Sigmoid colon (tissue), 7 donors: ENCODE data around the gene CARMIL1. TPM values are rescaled to one million over a fixed set of nuclear protein-coding genes. Genes with fewer than 3 reads are reported as not detected.
"Not testable (repeated sequence)": the region's sequence is repeated elsewhere in the genome, so short reads cannot be mapped to it uniquely, and the experiment has no call there.

Source experiments
- DNase-seq: peaks from one replicate; pipeline ENCODE4 v3.0.0-alpha.2; 2019
- H3K27ac ChIP-seq, 4 donors: fragments of 200-600 bp; sonication (generic); one replicate each; pipeline ENCODE4 v1.5.1; 2016 to 2019; ENCODE audit warnings: mild to moderate bottlenecking in 1 of 4
- H3K27me3 ChIP-seq, 3 donors: fragments of 200-600 bp; sonication (generic); one replicate each; pipeline ENCODE4 v1.5.1; 2019; ENCODE audit warnings: mild to moderate bottlenecking in 1 of 3
- H3K36me3 ChIP-seq, 4 donors: fragments of 200-600 bp; sonication (generic); one replicate each; pipeline ENCODE4 v1.5.1; 2016 to 2019
- H3K4me1 ChIP-seq, 4 donors: fragments of 200-600 bp; sonication (generic); one replicate each; pipeline ENCODE4 v1.5.1; 2017 to 2019
- H3K4me3 ChIP-seq, 4 donors: fragments of 200-600 bp; sonication (generic); one replicate each; pipeline ENCODE4 v1.5.1; 2017 to 2019; ENCODE audit warnings: mild to moderate bottlenecking in 2 of 4, moderate library complexity in 1 of 4
- H3K9me3 ChIP-seq, 4 donors: fragments of 200-600 bp in 3 of 4; sonication (generic) in 3 of 4; one replicate each; pipeline versions ENCODE4 v1.5.1 to v1.6.1; 2013 to 2019
- CTCF ChIP-seq, 4 experiments: fragments of 450-650 bp in 3 of 4; fragments of 200-600 bp in 1 of 4; IDR thresholded peaks; one replicate each; pipeline ENCODE4 v1.5.1; 2016 to 2019; ENCODE audit warnings: antibody characterized with exemption in 4 of 4, mild to moderate bottlenecking in 3 of 4, moderate library complexity in 2 of 4
- EP300 ChIP-seq, 4 donors: sonication (generic); formaldehyde crosslinking; IDR thresholded peaks; one replicate each; pipeline ENCODE4 v1.6.1; 2017; ENCODE audit warnings: antibody characterized with exemption in 4 of 4
- POLR2A ChIP-seq, 2 donors: fragments of 450-650 bp; IDR thresholded peaks; one replicate each; pipeline ENCODE4 v1.6.1; 2016; ENCODE audit warnings: antibody characterized with exemption in 2 of 2, mild to moderate bottlenecking in 2 of 2, moderate library complexity in 2 of 2
- POLR2AphosphoS5 ChIP-seq, 4 donors: sonication (generic); formaldehyde crosslinking; IDR thresholded peaks; one replicate each; pipeline ENCODE4 v1.6.1; 2017; ENCODE audit warnings: antibody characterized with exemption in 4 of 4
- WGBS, 2 donors: extraction: QIAGEN DNeasy Blood & Tissue Kit; methylation state at CpG; one replicate each; pipeline ENCODE4 v1.1.7; 2013; 5-methylcytosine and 5-hydroxymethylcytosine counted together
- intact Hi-C: fragments of 100-400 bp; cut with DNase I; formaldehyde crosslinking; loops from one replicate; pipeline ENCODE4 v1.15.1; 2023
- polyA plus RNA-seq, 3 donors: library from polyadenylated mRNA; stranded (reverse); fragments of 200-250 nt; gene quantifications; one replicate each; pipeline ENCODE4 v1.2.3, GENCODE V29; 2013
- total RNA-seq, 4 donors: library from RNA; depleted of rRNA; stranded (reverse); fragments of >200 nt; gene quantifications; one replicate each; pipeline ENCODE4 v1.1.0, GENCODE V29; 2016
- donor health status: healthy with polysubstance abuse.
- donor health status: Bipolar disorder and iron deficiency.
- donor health status: healthy.

CARMIL1 gene
- total and polyA plus RNA-seq, 7 donors: 3.4 to 24.0 (median 8.2) TPM

DNA sequence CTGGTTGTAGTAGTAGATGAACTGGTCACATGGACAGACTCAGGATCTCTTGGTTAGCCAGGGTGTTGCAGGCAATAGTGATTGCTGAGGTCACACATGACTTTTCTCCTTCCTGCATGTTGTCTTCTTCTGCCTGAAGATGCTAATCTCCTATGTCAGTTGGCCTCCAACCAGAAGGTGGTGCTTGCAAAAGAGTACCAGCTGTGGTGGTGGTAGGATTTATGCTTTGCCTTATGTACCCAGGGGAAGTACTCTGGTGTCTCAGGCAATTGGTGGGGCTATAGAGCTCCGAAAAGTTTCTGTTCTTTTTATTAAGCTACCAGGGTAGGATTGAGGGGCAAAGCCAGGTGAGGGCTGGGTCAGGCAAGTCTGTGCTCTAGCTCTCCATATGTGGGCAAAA, 98.5 kb downstream of the CARMIL1 start:
- TF ChIP-seq POLR2A (IDR thresholded peaks at IDR 0.05): no peak
- no peak for TF ChIP-seq CTCF (IDR thresholded peaks at IDR 0.05)
- no peak for TF ChIP-seq POLR2AphosphoS5 (IDR thresholded peaks at IDR 0.05)
- TF ChIP-seq EP300 (IDR thresholded peaks at IDR 0.05): no peak
- peaks cover 0 to 6% (median 0%) of the 10 kb centered on the region in 4 donors for H3K9me3 ChIP-seq
- H3K27ac ChIP-seq: no peak overlapping the region
- DNase-seq: no peak
- no peak overlapping the region for H3K4me3 ChIP-seq
- intact Hi-C loops: no loop called here
- no peaks in the 10 kb centered on the region for H3K27me3 ChIP-seq
- H3K36me3 ChIP-seq: no peaks in the 10 kb centered on the region
- WGBS, 2 donors: 87 to 96% methylated on average over 1 of the region's 1 CpG
- H3K4me1 ChIP-seq: no peaks in the 10 kb centered on the region

DNA sequence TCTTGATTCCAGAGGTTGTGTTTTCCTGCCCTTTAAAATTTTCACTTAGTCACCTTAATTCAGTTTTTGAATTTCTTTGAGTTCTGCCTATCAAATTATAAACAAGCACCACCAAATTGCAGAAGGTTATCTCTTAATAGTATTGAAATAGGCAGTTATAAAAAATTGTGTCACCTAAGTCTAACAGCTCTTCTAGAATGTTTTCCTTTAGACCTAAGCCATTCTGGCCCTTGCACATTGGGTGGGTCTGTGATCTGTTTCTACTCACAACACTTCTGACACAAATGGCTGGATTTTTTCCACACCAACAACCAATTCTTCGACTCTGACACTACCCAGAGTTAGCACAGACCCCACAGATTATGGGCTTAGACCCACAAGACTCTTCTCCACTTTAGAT, 101.9 kb downstream of the CARMIL1 start:
- Histone ChIP-seq H3K9me3 (peaks cover 0 to 3% (median 0%) of the 10 kb centered on the region in 4 donors), H3K27me3 (no peaks in the 10 kb centered on the region), H3K27ac (no peak overlapping the region), H3K36me3 (no peaks in the 10 kb centered on the region), H3K4me3 (no peak overlapping the region), H3K4me1 (no peaks in the 10 kb centered on the region)
- intact Hi-C loops: no loop called here
- no peak for DNase-seq
- TF ChIP-seq POLR2A (IDR thresholded peaks at IDR 0.05): no peak
- no peak for TF ChIP-seq POLR2AphosphoS5 (IDR thresholded peaks at IDR 0.05)
- no peak for TF ChIP-seq CTCF (IDR thresholded peaks at IDR 0.05)
- no peak for TF ChIP-seq EP300 (IDR thresholded peaks at IDR 0.05)
- WGBS, 2 donors: 69 to 77% methylated on average over 1 of the region's 1 CpG

GRCh38 chr6:25382476-25382875, 103.3 kb downstream of the CARMIL1 start:
- WGBS, 2 donors: 91 to 93% methylated on average over 8 of the region's 8 CpGs
- H3K4me3 ChIP-seq: not testable (repeated sequence)

GRCh38 chr6:25384234-25384633, 105.1 kb downstream of the CARMIL1 start:
- H3K36me3 ChIP-seq: no peaks in the 10 kb centered on the region
- H3K4me3 ChIP-seq: no peak overlapping the region
- H3K27me3 ChIP-seq: no peaks in the 10 kb centered on the region
- no peak overlapping the region for H3K27ac ChIP-seq
- 86 to 90% methylated on average over 7 of the region's 7 CpGs for WGBS, 2 donors
- no peak for DNase-seq
- intact Hi-C loops: no loop called here
- TF ChIP-seq EP300 (IDR thresholded peaks at IDR 0.05): no peak
- TF ChIP-seq CTCF (IDR thresholded peaks at IDR 0.05): no peak
- no peak for TF ChIP-seq POLR2A (IDR thresholded peaks at IDR 0.05)
- no peak for TF ChIP-seq POLR2AphosphoS5 (IDR thresholded peaks at IDR 0.05)
- H3K4me1 ChIP-seq: no peaks in the 10 kb centered on the region
- no peaks in the 10 kb centered on the region for H3K9me3 ChIP-seq

More at GRCh38 chr6:25382476-25382875, 103.3 kb downstream of the CARMIL1 start:
- H3K36me3 ChIP-seq, H3K4me1 ChIP-seq, H3K9me3 ChIP-seq, intact Hi-C loops, DNase-seq, H3K27ac ChIP-seq, H3K27me3 ChIP-seq: not testable (repeated sequence)

DNA sequence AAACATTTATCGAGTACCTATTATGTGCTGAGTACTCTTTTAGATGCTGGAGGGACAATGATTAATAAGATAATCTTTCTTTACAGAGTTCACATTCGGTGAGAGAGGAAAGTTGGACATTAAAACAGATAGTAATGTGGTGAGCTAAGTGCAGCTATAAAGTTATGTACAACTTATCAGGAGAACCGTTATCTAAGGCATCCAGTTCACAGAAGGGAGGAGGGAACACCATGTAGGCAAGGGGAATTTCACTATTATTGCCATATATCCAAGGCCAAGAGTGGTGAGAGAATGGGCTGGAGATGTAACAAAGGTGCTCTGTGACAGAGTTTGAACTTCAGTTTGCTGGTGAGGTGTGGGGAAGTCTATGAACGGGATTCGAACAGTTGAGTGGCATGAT, 105.8 kb downstream of the CARMIL1 start:
- Histone ChIP-seq H3K27me3 (no peaks in the 10 kb centered on the region), H3K4me3 (no peak overlapping the region), H3K4me1 (no peaks in the 10 kb centered on the region), H3K36me3 (no peaks in the 10 kb centered on the region), H3K9me3 (no peaks in the 10 kb centered on the region), H3K27ac (no peak overlapping the region)
- WGBS, 2 donors: 72 to 86% methylated on average over 5 of the region's 5 CpGs
- TF ChIP-seq CTCF (IDR thresholded peaks at IDR 0.05): no peak
- no peak for TF ChIP-seq POLR2AphosphoS5 (IDR thresholded peaks at IDR 0.05)
- no peak for TF ChIP-seq EP300 (IDR thresholded peaks at IDR 0.05)
- TF ChIP-seq POLR2A (IDR thresholded peaks at IDR 0.05): no peak
- DNase-seq: no peak
- intact Hi-C loops: no loop called here
